NOMO-1 treated with DMSO at 0.1 percent for 48 hours (cell line): ENCODE results near the gene OR4D10.

ENCODE experiments used
- DNase-seq: peaks from one replicate; lab custom pipeline; 2025; ENCODE audit not compliant: unreplicated experiment; lab: John Stamatoyannopoulos, UW

The OR4D10 gene

DNA sequence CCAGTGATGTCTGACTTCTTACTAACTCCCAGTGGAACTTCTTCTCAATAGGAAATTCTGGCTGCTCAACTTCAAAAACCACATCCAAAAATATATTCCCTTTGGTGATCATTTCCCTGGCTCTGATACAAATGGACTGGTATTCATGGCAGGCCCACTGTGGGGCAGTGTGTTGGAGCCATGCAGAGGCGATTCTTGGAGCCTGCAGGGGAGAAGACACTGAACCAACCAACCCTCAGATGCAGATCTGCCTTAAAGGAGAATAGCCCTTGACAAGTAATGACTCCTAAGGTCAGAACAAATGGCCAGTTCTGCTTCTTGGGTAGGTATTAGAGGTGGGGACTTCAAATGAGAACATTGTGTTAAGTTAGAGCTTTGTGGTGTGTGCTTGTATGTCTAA, 50.4 kb downstream of the OR4D10 start:
- no peak for DNase-seq

GRCh38 chr11:59528711-59529110, 55.6 kb downstream of the OR4D10 start:
- no peak for DNase-seq
